LNCaP clone FGC (cell line): ENCODE results near the gene ZFAND3.

Source experiments
- DNase-seq: peaks from one replicate; pipeline ENCODE4 v3.0.0-alpha.2; 2011; ENCODE audit warnings: low read depth
- H3K4me3 ChIP-seq: 2 replicates; pipeline ENCODE4 v1.5.1; 2011; ENCODE audit warnings: mild to moderate bottlenecking, low read depth, low read length, control low read depth
- CTCF ChIP-seq: IDR thresholded peaks from 2 replicates; pipeline ENCODE4 v1.5.1; 2012; ENCODE audit warnings: mild to moderate bottlenecking; ENCODE audit not compliant: control insufficient read depth, insufficient read depth; ENCODE audit errors: extremely low read depth

The ZFAND3 gene

GRCh38 chr6:37867756-37868446 lies 48.4 kb downstream of the ZFAND3 start:
- H3K4me3 ChIP-seq, result no peak overlapping the region
- no peak for TF ChIP-seq CTCF
- no peak for DNase-seq

GRCh38 chr6:37868447-37868825 lies 48.9 kb downstream of the ZFAND3 start:
- H3K4me3 ChIP-seq, result no peak overlapping the region
- no peak for DNase-seq
- no peak for TF ChIP-seq CTCF

GRCh38 chr6:37871616-37872372 lies 52.3 kb downstream of the ZFAND3 start:
- DNase-seq, result no peak
- no peak for TF ChIP-seq CTCF
- H3K4me3 ChIP-seq, result no peak overlapping the region

GRCh38 chr6:37872373-37872745 lies 52.8 kb downstream of the ZFAND3 start:
- no peak for TF ChIP-seq CTCF
- no peak for DNase-seq
- no peak overlapping the region for H3K4me3 ChIP-seq

- no peak for TF ChIP-seq CTCF
- no peak for DNase-seq
These were observed 55.2 kb downstream of the ZFAND3 start for GRCh38 chr6:37874726-37875125.

GRCh38 chr6:37875561-37876309 lies 56.2 kb downstream of the ZFAND3 start:
- no peak overlapping the region for H3K4me3 ChIP-seq
- DNase-seq, result no peak
- TF ChIP-seq CTCF, result no peak

More at GRCh38 chr6:37874726-37875125, 55.2 kb downstream of the ZFAND3 start:
- no peak overlapping the region for H3K4me3 ChIP-seq
